Common myeloid progenitor, CD34-positive (primary cell): ENCODE data around the gene CD109.

Experiments used
- CTCF ChIA-PET: fragments of 350-600 bp; sonication (Branson Sonifier 250); formaldehyde crosslinking; loops from one replicate; lab custom pipeline; 2021; ENCODE audit warnings: antibody characterized with exemption; lab: Charles Lee
- POLR2A ChIA-PET: fragments of 350-600 bp; sonication (Branson Sonifier 250); formaldehyde crosslinking; loops from one replicate; lab custom pipeline; 2021; ENCODE audit warnings: antibody characterized with exemption; lab: Charles Lee
- DNase-seq, 3 donors: peaks; one replicate each; pipeline versions ENCODE4 v3.0.0 to v3.0.0-alpha.2; 2013
- H3K27ac ChIP-seq, 2 experiments: 1 replicate in 1 of 2; 2 replicates in 1 of 2; pipeline ENCODE4 v1.7.0; 2013; ENCODE audit warnings: inconsistent platforms in 2 of 2, low read length in 2 of 2, mild to moderate bottlenecking in 2 of 2, low read depth in 1 of 2, moderate library complexity in 1 of 2; ENCODE audit not compliant: severe bottlenecking in 2 of 2, insufficient read depth in 1 of 2, poor library complexity in 1 of 2
- H3K27me3 ChIP-seq, 5 experiments: replicated peaks in 2 of 5; 1 replicate in 3 of 5; 2 replicates in 2 of 5; pipeline versions ENCODE4 v1.6.1 to v1.7.0; 2013; ENCODE audit warnings: low read length in 4 of 5, mild to moderate bottlenecking in 2 of 5, moderate library complexity in 2 of 5, inconsistent platforms in 1 of 5; ENCODE audit not compliant: insufficient read depth in 5 of 5, control insufficient read depth in 4 of 5
- H3K36me3 ChIP-seq, 4 experiments: 1 replicate in 2 of 4; 2 replicates in 2 of 4; pipeline versions ENCODE4 v1.6.1 to v1.7.0; 2013; ENCODE audit warnings: low read length in 3 of 4, control low read depth in 1 of 4, mild to moderate bottlenecking in 1 of 4; ENCODE audit not compliant: control insufficient read depth in 4 of 4, insufficient read depth in 4 of 4
- H3K4me1 ChIP-seq, 4 experiments: 1 replicate in 3 of 4; 2 replicates in 1 of 4; pipeline versions ENCODE4 v1.6.1 to v1.7.1; 2013; ENCODE audit warnings: low read length in 3 of 4, mild to moderate bottlenecking in 3 of 4, control low read depth in 1 of 4, inconsistent platforms in 1 of 4, moderate library complexity in 1 of 4; ENCODE audit not compliant: control insufficient read depth in 4 of 4, insufficient read depth in 4 of 4; ENCODE audit errors: control extremely low read depth in 1 of 4
- H3K4me3 ChIP-seq, 7 experiments: 1 replicate in 4 of 7; 2 replicates in 3 of 7; pipeline versions ENCODE4 v1.5.1 to v1.7.0; 2013; ENCODE audit warnings: mild to moderate bottlenecking in 7 of 7, low read length in 6 of 7, moderate library complexity in 6 of 7, inconsistent platforms in 2 of 7, low read depth in 2 of 7, control low read depth in 1 of 7; ENCODE audit not compliant: insufficient read depth in 4 of 7, control insufficient read depth in 1 of 7; ENCODE audit errors: extremely low read depth in 1 of 7
- H3K9me3 ChIP-seq, 5 experiments: 1 replicate in 4 of 5; 2 replicates in 1 of 5; pipeline versions ENCODE4 v1.6.1 to v1.7.1; 2013; ENCODE audit warnings: low read length in 4 of 5, mild to moderate bottlenecking in 2 of 5, inconsistent platforms in 1 of 5, low read depth in 1 of 5, moderate library complexity in 1 of 5; ENCODE audit not compliant: control insufficient read depth in 4 of 5, insufficient read depth in 2 of 5; ENCODE audit errors: control extremely low read depth in 1 of 5
- WGBS: methylation state at CpG from one replicate; pipeline ENCODE4 v1.1.5; 2013; ENCODE audit not compliant: insufficient coverage; 5-methylcytosine and 5-hydroxymethylcytosine counted together

Gene CD109

GRCh38 chr6:73699676-73700459 is 3.9 kb downstream of the CD109 start:
- no peaks in the 10 kb centered on the region for H3K9me3 ChIP-seq
- WGBS, result 17% methylated on average over 1 of the region's 4 CpGs
- ChIA-PET POLR2A (interaction anchor here (0.6 kb wide), 1 partner anchor 13 kb away, joined by 3 read pairs; no protein-coding TSS in a partner anchor), CTCF (interaction anchor here (0.8 to 2.7 kb wide), 5 partner anchors 13 to 48 kb away, joined by 3 to 13 read pairs (median 4); no protein-coding TSS in a partner anchor)
- H3K27me3 ChIP-seq, result no peaks in the 10 kb centered on the region
- H3K4me1 ChIP-seq, result peaks cover 31 to 52% (median 37%) of the 10 kb centered on the region in 4 experiments
- H3K27ac ChIP-seq, result peak overlapping the region; percentile 21 to 75
- peak overlapping the region in 4 of 7 experiments; percentile 1 to 53 (median 23) for H3K4me3 ChIP-seq
- peaks cover 9 to 35% (median 26%) of the 10 kb centered on the region in 4 experiments for H3K36me3 ChIP-seq
- DNase-seq, result peak in 2 of 3 donors; percentile 69 to 84

GRCh38 chr6:73702444-73702843 is 6.4 kb downstream of the CD109 start:
- DNase-seq, result no peak
- Histone ChIP-seq H3K9me3 (no peaks in the 10 kb centered on the region), H3K4me1 (peaks cover 15 to 34% (median 20%) of the 10 kb centered on the region in 4 experiments), H3K27ac (no peak overlapping the region), H3K36me3 (peaks cover 12 to 59% (median 37%) of the 10 kb centered on the region in 4 experiments), H3K4me3 (no peak overlapping the region), H3K27me3 (no peaks in the 10 kb centered on the region)
- CTCF ChIA-PET, result interaction anchor here (1.2 to 4.3 kb wide), 4 partner anchors 12 to 30 kb away, joined by 4 to 20 read pairs (median 8); no protein-coding TSS in a partner anchor
- POLR2A ChIA-PET, result interaction anchor here (0.9 kb wide), 1 partner anchor 182 kb away, joined by 4 read pairs; no protein-coding TSS in a partner anchor
- 100% methylated on average over 2 of the region's 2 CpGs for WGBS

- WGBS, result 80% methylated on average over 1 of the region's 1 CpG
- POLR2A ChIA-PET, result interaction anchor here (0.6 kb wide), 1 partner anchor 26 kb away, joined by 4 read pairs; no protein-coding TSS in a partner anchor
- peaks cover 8 to 24% (median 13%) of the 10 kb centered on the region in 4 experiments for H3K4me1 ChIP-seq
Observed at GRCh38 chr6:73703466-73703865, 7.5 kb downstream of the CD109 start.

GRCh38 chr6:73704260-73704659 is 8.3 kb downstream of the CD109 start:
- Histone ChIP-seq H3K9me3 (no peaks in the 10 kb centered on the region), H3K27ac (peak overlapping the region in 1 of 2 experiments; percentile 34), H3K36me3 (peaks cover 12 to 56% (median 38%) of the 10 kb centered on the region in 4 experiments), H3K4me1 (peaks cover 5 to 16% (median 8%) of the 10 kb centered on the region in 4 experiments), H3K27me3 (no peaks in the 10 kb centered on the region), H3K4me3 (no peak overlapping the region)
- 92% methylated on average over 6 of the region's 8 CpGs for WGBS
- ChIA-PET CTCF (interaction anchor here (1.1 to 4.3 kb wide), 3 partner anchors 9 to 52 kb away, joined by 3 to 20 read pairs (median 9); no protein-coding TSS in a partner anchor), POLR2A (no interaction called here)
- DNase-seq, result no peak

More at GRCh38 chr6:73703466-73703865, 7.5 kb downstream of the CD109 start:
- CTCF ChIA-PET, result interaction anchor here (1.2 to 4.3 kb wide), 4 partner anchors 10 to 29 kb away, joined by 4 to 20 read pairs (median 8); no protein-coding TSS in a partner anchor
- Histone ChIP-seq H3K27ac (no peak overlapping the region), H3K27me3 (no peaks in the 10 kb centered on the region), H3K36me3 (peaks cover 12 to 58% (median 38%) of the 10 kb centered on the region in 4 experiments), H3K9me3 (no peaks in the 10 kb centered on the region), H3K4me3 (no peak overlapping the region)
- no peak for DNase-seq

- WGBS, result 66% methylated on average over 2 of the region's 4 CpGs
- POLR2A ChIA-PET, result no interaction called here
Observed at GRCh38 chr6:73704798-73705197, 8.8 kb downstream of the CD109 start.

GRCh38 chr6:73706971-73707370 is 11.0 kb downstream of the CD109 start:
- ChIA-PET POLR2A (no interaction called here), CTCF (interaction anchor here (0.9 to 2.0 kb wide), 4 partner anchors 20 to 35 kb away, joined by 3 to 10 read pairs (median 4); no protein-coding TSS in a partner anchor)
- no peaks in the 10 kb centered on the region for H3K27me3 ChIP-seq
- no peaks in the 10 kb centered on the region for H3K9me3 ChIP-seq
- 98% methylated on average over 8 of the region's 9 CpGs for WGBS
- H3K4me1 ChIP-seq, result peaks cover 4 to 13% (median 12%) of the 10 kb centered on the region in 4 experiments
- no peak for DNase-seq
- no peak overlapping the region for H3K27ac ChIP-seq
- H3K4me3 ChIP-seq, result no peak overlapping the region
- peaks cover 12 to 48% (median 31%) of the 10 kb centered on the region in 4 experiments for H3K36me3 ChIP-seq

More at GRCh38 chr6:73704798-73705197, 8.8 kb downstream of the CD109 start:
- no peaks in the 10 kb centered on the region for H3K27me3 ChIP-seq
- CTCF ChIA-PET, result interaction anchor here (1.1 to 4.3 kb wide), 5 partner anchors 9 to 52 kb away, joined by 3 to 20 read pairs (median 3); no protein-coding TSS in a partner anchor
- H3K9me3 ChIP-seq, result no peaks in the 10 kb centered on the region
- H3K4me1 ChIP-seq, result peaks cover 0 to 11% (median 2%) of the 10 kb centered on the region in 4 experiments
- no peak overlapping the region for H3K4me3 ChIP-seq
- H3K27ac ChIP-seq, result no peak overlapping the region
- peaks cover 12 to 56% (median 38%) of the 10 kb centered on the region in 4 experiments for H3K36me3 ChIP-seq
- DNase-seq, result no peak
